HEK293 (cell line): ENCODE results near the gene CNOT6L.

ENCODE experiments used
- ZNF501 ChIP-seq: fragments of 450-650 bp; formaldehyde crosslinking; IDR thresholded peaks from 2 replicates; pipeline ENCODE4 v1.5.1; 2016; ENCODE audit warnings: missing biosample characterization, missing genetic modification characterization
- ZNF785 ChIP-seq: fragments of 450-650 bp; formaldehyde crosslinking; IDR thresholded peaks from 2 replicates; pipeline ENCODE4 v1.5.1; 2016; ENCODE audit warnings: missing biosample characterization, missing genetic modification characterization

- TF ChIP-seq ZNF785 (tag by site-specific recombination) (no peak), ZNF501 (no peak)
Observed at GRCh38 chr4:77699731-77700210, 119.4 kb downstream of the CNOT6L start.
